Right lobe of liver (tissue), 4 donors: Measurements from ENCODE around the gene CRTC2.
A peak's percentile ranks its signal among the peaks of the same experiment; 100 is the strongest.

Source experiments
- POLR2A ChIP-seq: fragments of 450-650 bp; IDR thresholded peaks from one replicate; pipeline ENCODE4 v1.6.1; 2017; ENCODE audit warnings: antibody characterized with exemption, mild to moderate bottlenecking
- TF ChIP-seq, protein P1 (sequence below), 4 donors: fragments of 200-600 bp in 3 of 4; fragments of 450-650 bp in 1 of 4; IDR thresholded peaks; one replicate each; pipeline versions ENCODE4 v1.5.1 to v1.8.0; 2016 to 2022; ENCODE audit warnings: antibody characterized with exemption in 4 of 4, mild to moderate bottlenecking in 2 of 4
- donor health status: DM: no; HTN: no; CAD: no.
- donor health status: DM: no; HTN: no; CAD: no.
- donor health status: DM: no; HTN: yes; CAD: no.

DNA sequence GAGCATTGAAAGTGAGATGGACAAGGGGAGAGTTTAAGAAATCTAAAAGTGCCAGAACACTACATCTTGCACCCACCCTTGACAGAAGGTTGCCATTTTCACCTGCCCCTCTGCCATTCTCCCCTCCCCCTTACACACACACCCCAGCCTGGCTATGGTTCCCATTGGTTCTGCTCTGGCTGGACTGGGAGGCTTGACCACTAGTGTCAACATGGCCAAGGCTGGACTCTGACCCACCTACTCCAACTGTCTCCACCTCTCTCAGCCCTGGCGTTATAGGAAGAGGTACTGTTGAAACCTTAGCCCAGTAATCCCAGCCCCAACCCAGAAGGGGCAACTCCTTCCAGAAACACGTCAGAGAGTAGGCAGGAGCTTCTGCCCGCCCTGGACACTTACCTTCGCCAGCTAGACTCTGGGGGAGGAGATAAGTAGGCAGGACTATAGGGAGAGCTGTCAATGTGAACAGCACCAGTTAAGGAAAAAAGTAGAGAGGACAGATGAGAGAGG, 4.5 kb downstream of the CRTC2 start:
- TF ChIP-seq, protein P1, sequence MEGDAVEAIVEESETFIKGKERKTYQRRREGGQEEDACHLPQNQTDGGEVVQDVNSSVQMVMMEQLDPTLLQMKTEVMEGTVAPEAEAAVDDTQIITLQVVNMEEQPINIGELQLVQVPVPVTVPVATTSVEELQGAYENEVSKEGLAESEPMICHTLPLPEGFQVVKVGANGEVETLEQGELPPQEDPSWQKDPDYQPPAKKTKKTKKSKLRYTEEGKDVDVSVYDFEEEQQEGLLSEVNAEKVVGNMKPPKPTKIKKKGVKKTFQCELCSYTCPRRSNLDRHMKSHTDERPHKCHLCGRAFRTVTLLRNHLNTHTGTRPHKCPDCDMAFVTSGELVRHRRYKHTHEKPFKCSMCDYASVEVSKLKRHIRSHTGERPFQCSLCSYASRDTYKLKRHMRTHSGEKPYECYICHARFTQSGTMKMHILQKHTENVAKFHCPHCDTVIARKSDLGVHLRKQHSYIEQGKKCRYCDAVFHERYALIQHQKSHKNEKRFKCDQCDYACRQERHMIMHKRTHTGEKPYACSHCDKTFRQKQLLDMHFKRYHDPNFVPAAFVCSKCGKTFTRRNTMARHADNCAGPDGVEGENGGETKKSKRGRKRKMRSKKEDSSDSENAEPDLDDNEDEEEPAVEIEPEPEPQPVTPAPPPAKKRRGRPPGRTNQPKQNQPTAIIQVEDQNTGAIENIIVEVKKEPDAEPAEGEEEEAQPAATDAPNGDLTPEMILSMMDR (IDR thresholded peaks at IDR 0.05) = no peak
- peak; percentile 25 for TF ChIP-seq POLR2A
